SK-N-SH (cell line): ENCODE data around the gene LHFPL6.

Experiments
- FOXM1 ChIP-seq: IDR thresholded peaks from 2 replicates; pipeline ENCODE4 v1.4.0; 2012; ENCODE audit warnings: low read depth, mild to moderate bottlenecking
- GABPA ChIP-seq: IDR thresholded peaks from 2 replicates; pipeline ENCODE4 v1.4.0; 2012; ENCODE audit warnings: low read depth, mild to moderate bottlenecking
- RAD21 ChIP-seq: IDR thresholded peaks from 2 replicates; pipeline ENCODE4 v1.6.1; 2012; ENCODE audit warnings: mild to moderate bottlenecking, low read length
- TF ChIP-seq, protein P1 (sequence below): IDR thresholded peaks from 2 replicates; pipeline ENCODE4; 2012

DNA sequence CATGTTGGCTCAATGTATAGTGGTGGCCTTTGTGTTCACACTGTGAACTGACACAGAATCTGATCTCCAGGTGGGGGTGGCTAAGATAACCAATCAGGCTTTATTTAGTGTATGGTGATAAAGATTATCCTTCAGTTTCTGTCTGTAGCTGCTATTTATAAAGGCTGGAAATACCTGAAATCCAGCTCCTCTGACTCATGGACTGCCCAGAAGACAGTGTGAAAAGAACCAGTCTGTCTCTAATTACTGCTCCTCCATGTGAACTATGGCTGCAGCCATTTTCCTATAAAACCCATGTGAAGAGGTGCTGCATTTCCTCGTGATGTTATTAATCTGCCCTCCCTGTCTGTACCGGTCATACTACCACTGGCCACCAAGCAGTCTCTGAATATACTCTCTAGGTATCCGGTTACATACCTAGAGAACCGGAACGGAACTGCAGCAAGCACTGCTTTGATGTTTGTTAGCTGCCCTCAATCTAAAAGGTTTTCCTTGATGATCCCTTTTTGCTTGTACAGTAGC, 238.0 kb downstream of the LHFPL6 start:
- TF ChIP-seq RAD21 (no peak), FOXM1 (no peak), GABPA (no peak)
- TF ChIP-seq, protein P1, sequence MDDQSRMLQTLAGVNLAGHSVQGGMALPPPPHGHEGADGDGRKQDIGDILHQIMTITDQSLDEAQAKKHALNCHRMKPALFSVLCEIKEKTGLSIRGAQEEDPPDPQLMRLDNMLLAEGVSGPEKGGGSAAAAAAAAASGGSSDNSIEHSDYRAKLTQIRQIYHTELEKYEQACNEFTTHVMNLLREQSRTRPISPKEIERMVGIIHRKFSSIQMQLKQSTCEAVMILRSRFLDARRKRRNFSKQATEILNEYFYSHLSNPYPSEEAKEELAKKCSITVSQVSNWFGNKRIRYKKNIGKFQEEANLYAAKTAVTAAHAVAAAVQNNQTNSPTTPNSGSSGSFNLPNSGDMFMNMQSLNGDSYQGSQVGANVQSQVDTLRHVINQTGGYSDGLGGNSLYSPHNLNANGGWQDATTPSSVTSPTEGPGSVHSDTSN, result no peak
